HAP-1 (cell line): ENCODE results near the gene ATXN2.

Experiments used
- DNase-seq, 2 experiments: peaks; one replicate each; pipeline ENCODE4 v3.0.0-alpha.2; 2016 to 2020; ENCODE audit warnings: low spot score in 2 of 2
- H3K27me3 ChIP-seq: fragments of 250-450 bp; sonication (Bioruptor Pico); 2 replicates; pipeline ENCODE4 v1.5.1; 2020; ENCODE audit warnings: low read depth, mild to moderate bottlenecking, moderate library complexity
- H3K36me3 ChIP-seq: fragments of 250-450 bp; sonication (Bioruptor Pico); replicated peaks from 2 replicates; pipeline ENCODE4 v1.5.1; 2020; ENCODE audit warnings: mild to moderate bottlenecking
- H3K4me1 ChIP-seq: fragments of 250-450 bp; sonication (Bioruptor Pico); 2 replicates; pipeline ENCODE4 v1.5.1; 2020; ENCODE audit warnings: mild to moderate bottlenecking
- H3K4me3 ChIP-seq: fragments of 250-450 bp; sonication (Bioruptor Pico); 2 replicates; pipeline ENCODE4 v1.5.1; 2020; ENCODE audit warnings: mild to moderate bottlenecking, moderate library complexity
- H3K9me3 ChIP-seq: fragments of 250-450 bp; sonication (Bioruptor Pico); 2 replicates; pipeline ENCODE4 v1.5.1; 2020; ENCODE audit warnings: mild to moderate bottlenecking, moderate library complexity
- in situ Hi-C: fragments of 300-500 bp; cut with MboI; formaldehyde crosslinking; loops from 3 replicates; pipeline ENCODE4 v1.14.3; 2020; ENCODE audit warnings: low sequenced_read_pairs, inconsistent platforms, mixed read lengths

ATXN2 gene

DNA sequence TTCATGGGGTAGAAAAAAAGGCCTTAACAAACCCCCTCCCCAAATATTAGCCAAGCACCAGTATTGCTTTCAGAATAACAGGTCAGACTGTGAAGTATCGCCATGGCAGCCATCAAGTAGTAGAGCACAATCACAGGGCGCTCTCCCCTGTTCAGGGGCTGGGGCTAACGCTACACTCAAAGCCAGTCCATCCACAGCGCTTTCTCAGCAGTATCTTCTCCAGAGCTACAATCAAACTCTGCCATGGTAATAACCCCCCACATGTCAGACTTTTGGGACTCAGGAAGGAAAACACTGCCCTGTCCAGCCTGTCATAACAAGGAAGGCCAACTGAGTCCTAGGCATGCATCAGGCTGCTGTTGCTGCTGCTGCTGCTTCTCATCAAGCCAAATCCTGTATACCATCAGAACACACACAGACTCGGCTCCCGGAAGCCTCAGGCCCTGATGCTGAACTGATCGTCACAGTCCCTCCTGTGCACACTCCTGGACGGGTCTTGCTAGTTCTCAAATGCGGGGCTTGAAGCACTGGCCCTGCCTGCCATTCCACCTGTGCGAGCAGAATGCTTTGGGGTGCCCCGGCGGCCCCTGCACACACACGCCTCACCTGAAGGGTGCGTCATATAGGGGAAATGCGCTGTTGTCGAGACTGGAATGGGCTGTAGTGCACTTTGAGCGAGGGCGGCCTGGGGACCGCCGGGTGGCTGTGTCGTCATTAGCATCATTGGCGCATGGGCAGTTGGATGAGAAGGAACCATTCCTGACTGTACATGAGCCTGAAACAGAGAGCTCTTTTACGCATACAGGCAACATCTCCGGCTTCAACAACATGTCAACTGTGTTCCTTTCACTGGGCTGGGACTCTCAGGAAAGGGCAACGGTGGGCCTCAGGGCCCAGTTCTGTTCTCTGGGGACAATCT is 145.8 kb downstream of the ATXN2 start:
- H3K9me3 ChIP-seq, result no peaks in the 10 kb centered on the region
- H3K36me3 ChIP-seq, result peaks cover 76% of the 10 kb centered on the region
- H3K4me3 ChIP-seq, result no peak overlapping the region
- H3K27me3 ChIP-seq, result no peaks in the 10 kb centered on the region
- no peak for DNase-seq
- in situ Hi-C loops, result loop anchor here (5.0 kb wide), 1 partner anchor 56 kb away; no protein-coding TSS in a partner anchor
- no peaks in the 10 kb centered on the region for H3K4me1 ChIP-seq

DNA sequence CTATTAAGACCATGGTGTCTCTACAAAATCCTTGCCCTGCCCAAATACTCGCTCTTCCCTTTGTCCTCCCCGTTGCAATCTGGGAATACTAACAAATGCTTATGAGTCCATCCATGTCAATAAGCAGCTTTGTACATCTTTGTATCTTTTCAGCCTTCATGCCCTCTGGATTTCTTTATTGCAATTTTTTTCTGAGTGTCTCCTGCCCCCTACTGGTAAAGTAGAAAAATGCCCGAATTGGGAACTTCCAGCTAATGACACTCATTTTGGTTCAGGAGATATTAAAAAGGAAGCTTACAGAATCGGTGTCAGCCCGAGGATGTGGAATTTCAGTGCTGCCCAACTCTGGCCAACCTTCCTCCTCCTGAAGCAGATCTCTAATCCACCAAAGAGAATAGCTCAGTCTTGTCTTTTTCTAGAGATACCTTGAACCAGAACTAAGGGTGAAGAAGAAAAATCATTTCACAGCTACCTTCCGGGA is 147.4 kb downstream of the ATXN2 start:
- H3K9me3 ChIP-seq, result no peaks in the 10 kb centered on the region
- in situ Hi-C loops, result loop anchor here (5.0 kb wide), 1 partner anchor 54 kb away; no protein-coding TSS in a partner anchor
- no peaks in the 10 kb centered on the region for H3K27me3 ChIP-seq
- H3K4me1 ChIP-seq, result no peaks in the 10 kb centered on the region
- peaks cover 89% of the 10 kb centered on the region for H3K36me3 ChIP-seq
- no peak overlapping the region for H3K4me3 ChIP-seq
- peak in 1 of 2 experiments; percentile 61 for DNase-seq

DNA sequence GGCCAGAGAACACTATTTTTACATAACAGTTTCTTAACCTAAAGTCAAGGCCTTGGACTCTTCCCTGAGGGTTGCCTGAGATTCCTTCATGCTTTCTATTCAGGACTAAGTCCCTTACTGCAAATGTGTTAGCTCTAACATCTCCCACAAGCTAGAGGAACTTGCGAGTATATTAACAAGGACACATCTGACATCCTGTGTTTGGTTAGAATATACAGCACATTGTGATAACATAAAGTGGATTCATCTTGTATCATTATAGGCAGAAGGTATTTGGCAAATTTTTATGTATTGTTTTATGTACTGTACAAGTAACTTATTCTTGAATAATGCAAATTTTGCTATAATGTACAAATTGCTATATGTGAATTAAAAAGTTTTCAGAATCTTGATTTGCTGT is 147.9 kb downstream of the ATXN2 start:
- Histone ChIP-seq H3K27me3 (no peaks in the 10 kb centered on the region), H3K4me3 (no peak overlapping the region), H3K9me3 (no peaks in the 10 kb centered on the region), H3K4me1 (no peaks in the 10 kb centered on the region), H3K36me3 (peaks cover 89% of the 10 kb centered on the region)
- in situ Hi-C loops, result loop anchor here (5.0 kb wide), 1 partner anchor 54 kb away; no protein-coding TSS in a partner anchor
- DNase-seq, result no peak

DNA sequence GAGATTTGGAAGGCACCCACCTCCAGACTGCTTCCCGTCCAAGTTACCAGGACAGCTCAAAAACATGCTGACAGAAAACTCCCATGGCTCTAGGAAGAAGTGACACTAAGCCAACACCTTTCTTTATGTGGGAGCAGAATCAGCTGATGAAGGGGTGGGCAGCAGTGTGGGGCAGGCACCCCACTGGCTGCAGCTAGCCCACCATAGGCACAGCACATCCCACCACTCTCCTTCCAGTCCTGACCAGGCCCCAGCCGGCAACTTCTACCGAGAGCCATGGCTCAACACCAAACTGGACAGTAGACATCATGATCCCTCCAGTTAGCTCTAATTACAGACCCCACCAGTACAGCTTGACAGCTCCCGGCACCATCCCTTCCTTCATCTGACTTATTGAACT is 148.4 kb downstream of the ATXN2 start:
- Histone ChIP-seq H3K9me3 (no peaks in the 10 kb centered on the region), H3K36me3 (peaks cover 89% of the 10 kb centered on the region), H3K4me3 (no peak overlapping the region), H3K27me3 (no peaks in the 10 kb centered on the region), H3K4me1 (no peaks in the 10 kb centered on the region)
- in situ Hi-C loops, result loop anchor here (5.0 kb wide), 1 partner anchor 53 kb away; no protein-coding TSS in a partner anchor
- DNase-seq, result no peak

DNA sequence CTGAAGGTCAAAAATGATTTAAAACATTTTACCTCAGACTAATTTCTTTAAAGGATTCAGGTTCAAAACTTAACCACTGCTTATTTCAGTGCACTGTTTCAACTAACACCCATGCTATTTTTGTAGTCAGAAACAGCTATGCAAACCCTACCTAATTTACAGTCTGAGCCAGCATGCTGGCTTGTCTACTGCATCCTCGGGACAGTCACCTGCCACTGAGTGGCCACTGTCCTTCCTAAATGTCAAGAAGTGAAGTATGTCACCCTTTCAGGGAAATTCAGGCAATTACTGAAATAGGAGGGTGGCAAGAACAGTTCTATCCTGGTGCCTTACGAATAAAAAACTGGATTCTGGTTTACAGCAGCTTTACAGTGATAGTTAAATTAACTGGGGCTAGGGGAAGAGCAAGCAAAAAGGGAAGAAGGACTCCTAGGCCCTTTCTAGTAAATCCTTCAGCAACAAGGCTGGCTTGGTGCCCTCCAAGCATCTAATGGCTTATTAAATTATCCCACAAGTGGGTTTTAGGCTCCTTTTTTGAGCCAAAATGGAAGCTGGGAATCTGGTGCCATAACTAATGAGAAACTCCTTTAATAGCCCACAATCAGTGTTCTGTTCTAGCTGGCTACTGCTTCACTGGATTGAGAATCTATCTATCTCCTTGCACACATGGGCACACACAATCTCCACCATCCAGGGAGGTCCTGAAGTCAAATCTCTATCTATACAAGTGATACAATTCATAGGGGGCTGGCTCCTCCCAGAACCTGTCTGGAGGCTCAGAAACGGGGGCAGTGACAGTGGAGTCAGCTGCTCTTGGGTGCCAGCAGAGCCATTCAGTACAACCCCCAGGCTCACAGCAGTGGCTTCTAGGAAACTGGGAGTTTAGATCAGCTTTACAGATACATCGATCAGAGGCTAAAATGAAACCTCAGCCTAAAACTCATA is 150.0 kb downstream of the ATXN2 start:
- Histone ChIP-seq H3K4me3 (no peak overlapping the region), H3K9me3 (no peaks in the 10 kb centered on the region), H3K36me3 (peaks cover 79% of the 10 kb centered on the region), H3K4me1 (no peaks in the 10 kb centered on the region), H3K27me3 (no peaks in the 10 kb centered on the region)
- in situ Hi-C loops, result no loop called here
- peak in 1 of 2 experiments; percentile 4 for DNase-seq

DNA sequence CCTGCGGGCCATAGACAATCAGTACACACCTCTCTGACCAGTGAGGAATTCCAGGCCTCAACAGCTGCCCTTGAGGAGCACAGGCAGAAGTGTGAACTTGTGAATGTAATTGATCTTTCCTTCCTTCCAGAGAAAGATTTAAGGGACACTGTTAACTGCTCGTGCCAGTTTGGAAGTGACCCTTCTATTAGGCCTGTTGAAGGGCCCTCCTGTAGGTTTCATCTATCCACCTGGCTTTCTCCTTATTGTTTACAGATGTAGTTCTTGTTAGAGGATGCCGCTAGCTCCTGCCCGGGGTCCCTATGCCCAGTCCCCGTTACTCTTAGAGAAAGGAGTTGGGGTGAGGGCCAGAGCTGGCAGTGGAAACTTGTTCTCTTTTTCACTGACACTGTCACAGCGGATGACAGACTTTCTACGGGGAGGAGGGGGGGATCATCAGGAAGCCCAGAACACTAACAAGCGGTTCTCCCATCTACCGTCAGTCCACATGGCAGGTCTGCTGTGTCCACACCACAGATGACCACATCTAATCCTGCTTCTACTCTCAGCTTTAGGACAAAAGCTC is 150.8 kb downstream of the ATXN2 start:
- in situ Hi-C loops, result no loop called here
- Histone ChIP-seq H3K9me3 (no peaks in the 10 kb centered on the region), H3K27me3 (no peaks in the 10 kb centered on the region), H3K4me1 (no peaks in the 10 kb centered on the region), H3K4me3 (no peak overlapping the region), H3K36me3 (peaks cover 72% of the 10 kb centered on the region)
- peak in 1 of 2 experiments; percentile 1 for DNase-seq

DNA sequence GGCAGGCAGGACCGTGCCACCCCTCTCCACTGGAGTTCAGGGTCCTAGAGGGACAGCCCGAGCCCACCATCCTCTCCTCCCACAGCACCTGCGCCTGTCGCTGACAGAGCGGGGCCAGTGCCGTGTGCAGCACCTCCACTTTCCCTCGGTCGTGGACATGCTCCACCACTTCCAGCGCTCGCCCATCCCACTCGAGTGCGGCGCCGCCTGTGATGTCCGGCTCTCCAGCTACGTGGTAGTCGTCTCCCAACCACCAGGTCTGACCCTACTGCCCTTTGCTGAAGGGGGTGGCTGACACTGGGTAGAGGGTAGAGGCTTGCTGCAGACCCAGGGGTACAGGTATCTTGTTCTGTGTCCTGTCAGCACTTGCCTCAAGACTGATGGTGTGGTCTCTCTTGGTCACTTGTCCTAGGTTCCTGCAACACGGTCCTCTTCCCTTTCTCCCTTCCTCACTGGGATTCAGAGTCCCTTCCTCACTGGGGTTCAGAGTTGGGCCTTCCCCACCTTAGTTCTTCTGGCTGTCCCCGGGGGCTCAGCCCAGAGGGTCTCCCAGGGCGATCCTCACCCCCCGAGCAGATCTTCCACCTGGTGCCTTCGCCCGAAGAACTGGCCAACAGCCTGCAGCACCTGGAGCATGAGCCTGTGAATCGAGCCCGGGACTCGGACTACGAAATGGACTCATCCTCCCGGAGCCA is 151.4 kb downstream of the ATXN2 start:
- H3K27me3 ChIP-seq, result no peaks in the 10 kb centered on the region
- no peaks in the 10 kb centered on the region for H3K9me3 ChIP-seq
- in situ Hi-C loops, result no loop called here
- peak in 1 of 2 experiments; percentile 7 for DNase-seq
- H3K4me1 ChIP-seq, result no peaks in the 10 kb centered on the region
- peaks cover 68% of the 10 kb centered on the region for H3K36me3 ChIP-seq
- H3K4me3 ChIP-seq, result no peak overlapping the region

DNA sequence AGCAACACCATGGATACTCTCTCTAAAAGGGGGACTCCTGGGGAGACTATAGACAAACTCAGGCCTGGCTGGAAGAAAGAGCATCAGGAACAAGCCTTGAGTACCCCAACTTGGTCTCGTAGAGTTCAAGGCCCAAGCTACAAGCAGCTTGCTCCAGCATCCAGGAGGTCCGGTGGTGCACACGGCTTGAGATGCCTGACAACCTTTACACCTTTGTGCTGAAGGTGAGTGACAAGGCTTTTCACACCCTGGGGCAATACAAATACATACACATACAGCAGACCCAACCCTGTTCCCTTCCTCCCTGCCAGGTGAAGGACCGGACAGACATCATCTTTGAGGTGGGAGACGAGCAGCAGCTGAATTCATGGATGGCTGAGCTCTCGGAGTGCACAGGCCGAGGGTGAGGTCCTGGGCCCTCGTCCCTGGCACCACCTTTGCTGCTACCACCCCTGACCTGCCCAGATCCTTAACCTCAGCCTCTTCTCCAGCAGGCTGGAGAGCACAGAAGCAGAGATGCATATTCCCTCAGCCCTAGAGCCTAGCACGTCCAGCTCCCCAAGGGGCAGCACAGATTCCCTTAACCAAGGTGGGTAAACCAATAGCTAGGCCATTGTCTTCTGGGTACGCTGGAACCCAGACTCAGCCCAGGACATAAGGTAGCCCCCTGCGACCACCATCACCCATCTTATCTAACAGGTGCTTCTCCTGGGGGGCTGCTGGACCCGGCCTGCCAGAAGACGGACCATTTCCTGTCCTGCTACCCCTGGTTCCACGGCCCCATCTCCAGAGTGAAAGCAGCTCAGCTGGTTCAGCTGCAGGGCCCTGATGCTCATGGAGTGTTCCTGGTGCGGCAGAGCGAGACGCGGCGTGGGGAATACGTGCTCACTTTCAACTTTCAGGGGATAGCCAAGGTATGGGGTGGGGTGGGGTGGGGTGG is 152.2 kb downstream of the ATXN2 start:
- no peaks in the 10 kb centered on the region for H3K9me3 ChIP-seq
- peaks cover 62% of the 10 kb centered on the region for H3K36me3 ChIP-seq
- H3K27me3 ChIP-seq, result no peaks in the 10 kb centered on the region
- peak in 1 of 2 experiments; percentile 6 for DNase-seq
- in situ Hi-C loops, result no loop called here
- H3K4me3 ChIP-seq, result no peak overlapping the region
- H3K4me1 ChIP-seq, result no peaks in the 10 kb centered on the region; the same call in 1 of the 2 replicates

DNA sequence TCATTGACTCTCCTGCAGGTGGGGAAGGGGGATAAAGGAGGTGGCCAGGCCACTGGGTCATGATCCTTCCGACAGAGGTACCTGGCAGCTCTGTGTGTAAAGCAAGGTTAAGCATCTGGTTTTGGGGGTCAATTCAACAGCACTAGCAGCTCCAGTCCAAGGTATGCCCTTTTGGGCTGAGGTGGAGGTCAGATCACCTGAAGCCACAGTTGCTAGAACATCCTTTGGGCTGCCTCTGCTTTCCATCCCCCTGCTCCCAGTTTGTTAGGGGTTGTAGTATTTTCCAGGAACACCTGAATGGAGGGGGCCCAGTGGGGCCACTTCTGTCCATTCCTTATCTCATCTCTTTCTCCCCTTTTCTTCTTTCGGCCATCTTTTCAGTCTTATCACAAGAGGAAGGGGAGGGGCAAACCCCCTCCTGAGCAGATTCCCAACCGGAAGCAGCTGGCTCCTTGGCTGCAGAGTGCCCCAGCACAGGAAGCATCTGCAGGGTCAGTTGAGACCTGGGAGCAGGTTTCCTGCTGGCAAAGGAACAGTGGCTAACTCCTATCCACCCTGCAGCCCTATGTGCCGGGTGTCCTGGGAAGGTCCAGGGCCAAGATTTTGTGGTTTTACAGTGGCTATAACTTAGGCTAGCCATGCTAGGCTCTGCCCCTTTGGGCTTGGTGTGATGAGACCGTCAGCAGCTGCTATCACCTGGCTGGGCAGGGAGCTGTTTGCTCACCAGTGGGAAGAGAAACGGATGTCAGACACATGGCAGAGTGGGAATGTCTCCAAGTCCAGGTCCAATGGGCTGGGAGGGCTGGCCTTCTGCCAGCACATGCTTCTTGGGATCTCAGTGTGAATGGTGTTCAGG is 153.2 kb downstream of the ATXN2 start:
- peak in 1 of 2 experiments; percentile 7 for DNase-seq
- in situ Hi-C loops, result no loop called here
- Histone ChIP-seq H3K9me3 (no peaks in the 10 kb centered on the region), H3K27me3 (no peaks in the 10 kb centered on the region), H3K36me3 (peaks cover 53% of the 10 kb centered on the region), H3K4me3 (no peak overlapping the region), H3K4me1 (no peaks in the 10 kb centered on the region; the same call in 1 of the 2 replicates)

DNA sequence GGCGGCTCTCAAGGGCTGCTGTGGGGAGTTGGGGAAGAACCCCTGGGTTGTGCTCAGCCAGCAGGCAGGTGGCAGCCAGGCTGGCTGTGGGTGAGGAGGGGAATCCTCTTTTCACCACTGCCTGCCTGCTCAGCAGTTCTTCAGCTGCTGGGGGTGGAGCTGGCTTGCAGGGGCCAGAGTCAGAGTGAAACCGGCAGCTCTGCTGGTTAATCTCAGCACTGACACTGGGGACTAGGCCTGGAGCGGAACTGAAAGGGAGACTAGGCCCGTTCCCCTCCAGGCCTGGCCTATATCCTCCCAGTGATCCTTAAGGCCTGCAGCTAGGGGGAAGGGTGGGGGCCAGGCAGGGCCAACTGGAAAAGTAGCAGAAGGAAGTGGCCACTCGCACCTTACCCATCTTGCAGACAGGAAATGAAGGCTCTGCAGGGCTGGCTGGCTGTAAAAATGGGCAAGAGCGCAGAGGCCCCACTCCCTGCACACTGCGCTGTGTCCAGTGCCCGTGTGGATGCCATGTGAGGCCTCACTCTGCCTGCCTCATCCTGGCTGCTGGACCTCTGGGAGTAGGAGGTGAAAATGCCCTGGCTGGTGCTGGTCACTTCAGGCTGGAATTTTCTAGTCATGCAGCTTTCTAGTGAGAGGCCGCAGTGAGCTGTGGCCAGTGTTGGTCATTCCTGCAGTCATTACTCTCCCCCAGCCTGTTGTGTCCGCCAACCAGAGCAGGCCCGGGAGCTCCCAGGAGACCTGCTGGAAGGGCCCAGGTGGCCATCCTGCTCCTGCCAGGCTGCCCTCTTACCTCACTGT is 154.0 kb downstream of the ATXN2 start:
- in situ Hi-C loops, result no loop called here
- peak in 1 of 2 experiments; percentile 7 for DNase-seq
- Histone ChIP-seq H3K36me3 (peaks cover 44% of the 10 kb centered on the region), H3K4me1 (no peaks in the 10 kb centered on the region; the same call in 1 of the 2 replicates), H3K9me3 (no peaks in the 10 kb centered on the region), H3K4me3 (no peak overlapping the region), H3K27me3 (no peaks in the 10 kb centered on the region)
